ENCODE measurements around the gene MAP3K9.

Gene MAP3K9

DNA sequence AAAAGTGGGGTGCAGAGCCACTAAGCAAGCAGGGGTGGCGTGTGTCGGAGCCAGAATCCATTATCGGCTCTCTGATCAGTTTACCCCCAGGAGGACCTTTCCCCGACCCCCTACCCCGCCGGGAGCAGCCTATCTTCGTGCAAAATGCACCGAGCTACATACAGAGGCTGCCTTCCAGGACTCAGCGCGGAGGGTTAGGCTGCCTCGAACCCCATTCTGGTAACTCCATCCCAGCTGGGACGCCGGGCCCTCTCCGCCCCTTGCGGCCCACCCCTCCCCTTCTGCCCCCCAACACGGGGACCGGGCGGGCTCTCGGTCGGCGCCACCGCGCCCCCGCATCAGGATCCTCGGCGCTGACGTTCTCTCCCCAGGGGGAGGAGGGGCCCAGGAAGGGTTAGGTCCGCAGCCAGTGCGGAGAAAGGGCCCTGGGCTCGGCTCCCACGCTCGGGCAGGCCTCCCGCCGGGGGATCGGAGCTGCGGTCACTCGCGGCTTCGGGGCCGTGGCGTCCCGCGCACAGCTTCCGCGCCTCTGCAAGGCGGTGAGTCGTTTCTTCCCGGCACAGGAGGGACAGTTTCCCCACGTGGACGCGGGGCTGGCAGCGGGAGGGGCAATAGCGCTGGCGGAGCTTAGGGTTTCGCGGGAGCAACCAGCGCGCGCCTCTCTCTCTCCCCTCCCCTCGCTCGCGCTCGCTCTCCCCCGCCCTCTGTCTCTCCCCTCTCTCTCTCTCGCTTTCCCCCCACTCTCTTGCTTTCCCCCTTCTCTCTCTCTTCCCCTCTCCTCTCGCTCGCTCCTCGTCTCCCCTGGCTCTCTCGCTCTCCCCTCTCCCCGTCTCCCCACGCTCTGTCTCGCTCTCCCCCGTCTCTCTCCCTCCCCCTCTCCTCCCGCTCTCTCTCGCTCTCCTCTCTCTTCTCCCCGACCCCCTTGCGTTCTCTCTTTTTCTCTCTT lies 12.5 kb upstream of the MAP3K9 start:
- DNase-seq (ENCODE audit: low spot score): peak; percentile 68

DNA sequence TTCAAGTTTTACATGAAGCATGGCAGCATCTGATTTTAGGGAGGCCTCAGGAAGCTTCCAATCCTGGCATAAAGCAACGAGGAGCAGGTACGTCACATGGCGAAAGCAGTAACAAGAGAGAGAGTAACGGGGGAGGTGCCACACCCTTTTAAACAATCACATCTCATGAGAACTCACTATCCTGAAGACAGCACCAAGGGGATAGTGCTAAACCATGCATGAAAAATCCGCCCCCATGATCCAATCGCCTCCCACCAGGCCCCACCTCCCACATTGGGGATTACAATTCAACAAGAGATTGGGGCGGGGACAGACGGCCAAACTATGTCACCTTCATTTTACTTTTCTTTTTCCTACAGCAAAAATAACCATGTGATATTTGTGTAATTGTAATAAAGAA lies 7.2 kb upstream of the MAP3K9 start:
- no peak for DNase-seq (ENCODE audit: low spot score)

DNA sequence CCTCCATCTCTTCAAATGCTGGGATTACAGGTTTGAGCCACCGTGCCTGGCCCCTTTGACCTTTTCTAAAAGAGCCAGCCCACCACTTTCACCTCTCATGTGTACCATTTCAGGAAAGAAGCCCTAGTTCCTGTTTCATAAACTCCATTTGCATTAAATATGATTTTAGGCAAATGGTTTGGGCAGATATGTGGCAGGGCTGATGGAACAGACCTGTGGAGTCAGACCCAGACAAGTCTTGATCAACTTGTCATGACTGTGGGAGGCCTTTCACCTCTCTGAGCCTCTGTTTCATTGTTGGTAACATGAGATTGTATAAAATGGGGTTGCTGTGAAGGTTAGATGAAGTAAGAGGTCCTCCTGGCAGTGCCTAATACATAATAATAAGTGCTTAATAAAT lies 5.2 kb upstream of the MAP3K9 start:
- DNase-seq (ENCODE audit: low spot score): no peak

DNA sequence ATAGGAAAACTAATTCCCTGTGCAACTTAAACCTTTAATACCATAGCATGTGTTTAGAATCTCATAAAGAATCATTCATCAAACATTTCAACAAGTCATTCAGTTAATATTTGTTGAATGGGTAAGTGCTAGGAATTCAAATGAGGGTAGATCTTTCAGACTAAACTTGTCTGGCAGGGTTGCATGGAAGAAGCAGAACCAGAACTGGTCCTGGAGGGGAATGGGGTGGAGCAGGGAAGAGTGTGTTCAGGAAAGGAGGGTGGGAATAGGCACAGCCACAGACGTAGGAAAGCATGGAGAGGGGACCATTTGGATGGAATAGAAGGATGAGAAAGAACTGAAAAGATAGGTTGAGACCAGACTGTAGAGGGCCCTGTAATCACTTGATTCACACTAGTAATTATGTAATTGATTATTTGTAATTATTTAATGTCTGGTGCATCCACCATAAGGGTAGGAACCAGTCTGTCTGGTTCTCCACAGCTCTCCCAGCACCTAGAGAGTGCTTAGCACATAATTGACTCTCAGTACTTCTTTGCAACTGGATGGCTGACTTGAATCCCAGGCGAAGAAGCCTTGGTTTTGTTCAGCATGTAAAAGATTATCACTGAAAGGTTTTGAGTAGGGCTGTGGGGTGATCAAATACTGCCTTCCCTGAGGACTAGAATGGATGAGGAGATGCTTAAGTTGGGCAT lies 3.0 kb upstream of the MAP3K9 start:
- DNase-seq (ENCODE audit: low spot score): no peak

DNA sequence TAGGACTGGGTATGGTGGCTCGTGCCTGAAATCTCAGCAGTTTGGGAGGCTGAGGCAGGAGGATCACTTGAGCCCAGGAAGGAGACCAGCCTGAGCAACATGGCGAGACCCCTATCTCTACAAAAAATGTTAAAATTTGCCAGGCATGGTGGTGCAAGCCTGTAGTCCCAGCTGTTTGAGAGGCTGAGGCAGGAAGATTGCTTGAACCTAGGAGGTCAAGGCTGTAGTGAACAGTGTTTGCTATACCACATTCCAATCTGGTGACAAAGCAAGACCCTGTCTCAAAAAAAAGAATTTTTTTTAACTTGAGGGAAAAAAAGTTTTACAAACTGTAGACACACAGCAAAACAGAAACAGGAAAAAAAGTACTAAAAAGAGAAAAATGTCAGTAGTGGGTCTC lies 2.3 kb upstream of the MAP3K9 start:
- no peak for DNase-seq (ENCODE audit: low spot score)

DNA sequence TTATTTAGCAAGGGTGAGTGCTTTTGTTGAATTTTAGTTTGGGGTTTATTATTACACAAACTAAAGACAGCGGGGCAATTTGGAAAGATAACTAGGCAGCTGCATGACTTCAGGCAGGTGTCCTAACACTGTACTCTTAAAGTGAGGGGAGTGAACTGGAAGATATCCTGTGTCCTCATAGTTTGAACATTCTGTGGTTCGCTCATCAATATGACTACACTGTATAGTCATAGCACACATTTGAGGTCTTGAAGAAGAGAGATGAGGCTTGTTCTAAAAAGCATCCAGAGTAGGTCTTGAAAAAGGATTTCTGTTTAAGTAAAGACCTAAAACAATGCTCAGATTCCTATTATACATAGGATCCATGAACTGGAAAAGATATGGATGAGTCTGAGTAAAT lies 1.7 kb upstream of the MAP3K9 start:
- DNase-seq (ENCODE audit: low spot score): no peak

DNA sequence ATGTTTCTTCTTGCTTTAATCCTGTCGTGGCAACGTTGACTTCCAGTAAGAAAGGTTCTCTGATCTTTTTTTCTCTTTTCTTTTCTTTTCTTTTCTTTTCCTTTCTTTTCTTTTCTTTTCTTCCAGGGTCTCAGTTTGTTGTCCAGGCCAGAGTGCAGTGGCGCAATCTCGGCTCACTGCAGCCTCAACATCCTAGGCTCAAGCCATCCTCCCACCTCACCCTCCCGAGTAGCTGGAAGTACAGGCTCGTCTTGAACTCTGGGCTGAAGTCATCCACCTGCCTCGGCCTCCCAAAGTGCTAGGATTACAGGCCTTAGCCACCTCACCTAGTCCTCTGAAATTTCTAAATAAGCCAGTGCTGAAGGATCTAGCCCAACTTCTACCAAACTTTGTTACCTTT lies 1.3 kb upstream of the MAP3K9 start:
- no peak for DNase-seq (ENCODE audit: low spot score)

DNA sequence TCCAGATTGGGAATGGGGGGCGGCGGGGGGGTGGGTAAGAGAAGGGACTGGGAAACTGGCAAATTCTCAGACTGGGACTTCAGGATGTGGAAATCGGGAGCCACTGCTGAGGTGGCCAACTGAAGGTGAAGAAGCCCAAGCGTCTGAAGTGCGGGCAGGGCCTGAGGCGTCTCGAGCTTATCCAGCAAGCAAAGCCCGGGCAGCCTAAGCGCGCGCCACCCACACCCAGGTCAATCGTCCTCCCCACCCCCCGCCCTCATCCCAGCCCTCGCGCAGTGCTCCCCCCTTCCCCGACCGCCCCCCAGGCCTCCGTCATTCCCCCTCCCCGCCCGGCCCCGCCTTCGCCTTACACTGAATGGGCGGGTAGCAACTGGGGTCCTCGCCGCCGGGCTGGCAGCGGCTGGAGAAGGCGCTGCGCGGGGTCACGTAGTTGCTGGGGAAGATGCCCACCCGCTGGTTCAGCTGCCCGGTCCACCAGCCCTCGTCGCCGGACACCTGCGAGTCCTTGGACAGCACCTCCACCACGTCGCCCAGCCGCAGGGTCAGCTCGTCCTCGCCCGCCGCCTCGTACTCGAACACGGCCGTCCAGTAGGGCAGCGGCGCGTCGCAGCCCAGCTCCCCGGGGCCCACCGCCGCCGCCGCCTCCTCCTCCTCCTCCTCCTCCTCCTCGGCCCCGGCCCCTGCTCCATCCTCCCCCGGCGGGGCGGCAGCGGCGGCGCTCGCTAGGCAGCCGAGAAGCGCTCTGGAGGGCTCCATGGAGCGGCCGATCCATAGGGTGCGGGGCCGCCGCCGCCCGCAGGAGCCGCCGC lies 693 bp downstream of the MAP3K9 start:
- no peak for DNase-seq (ENCODE audit: low spot score)

DNA sequence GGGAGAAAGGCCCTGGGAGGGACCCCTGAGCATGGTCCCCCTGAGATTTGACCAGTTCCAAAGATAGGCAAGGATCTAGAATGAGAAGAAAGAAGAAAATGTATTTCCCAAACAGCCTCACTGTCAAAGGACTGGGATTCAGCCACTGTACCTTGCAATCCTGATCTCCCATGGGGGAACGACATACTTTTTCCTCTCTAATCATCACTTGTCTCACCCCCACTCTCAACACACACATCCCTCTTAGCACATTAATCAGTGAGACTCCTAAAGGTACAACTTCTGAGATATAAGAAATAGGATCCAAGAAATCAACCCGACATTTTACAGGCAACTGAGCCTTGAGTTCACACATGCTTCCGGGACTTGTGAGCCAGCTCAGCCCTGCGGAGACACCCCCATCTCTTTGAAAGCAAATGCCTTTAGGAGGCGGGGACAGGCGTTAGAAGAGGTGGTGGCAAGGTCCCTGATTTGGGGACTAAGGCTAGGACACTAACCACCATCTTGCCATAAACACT lies 1.4 kb downstream of the MAP3K9 start:
- no peak for DNase-seq (ENCODE audit: low spot score)

DNA sequence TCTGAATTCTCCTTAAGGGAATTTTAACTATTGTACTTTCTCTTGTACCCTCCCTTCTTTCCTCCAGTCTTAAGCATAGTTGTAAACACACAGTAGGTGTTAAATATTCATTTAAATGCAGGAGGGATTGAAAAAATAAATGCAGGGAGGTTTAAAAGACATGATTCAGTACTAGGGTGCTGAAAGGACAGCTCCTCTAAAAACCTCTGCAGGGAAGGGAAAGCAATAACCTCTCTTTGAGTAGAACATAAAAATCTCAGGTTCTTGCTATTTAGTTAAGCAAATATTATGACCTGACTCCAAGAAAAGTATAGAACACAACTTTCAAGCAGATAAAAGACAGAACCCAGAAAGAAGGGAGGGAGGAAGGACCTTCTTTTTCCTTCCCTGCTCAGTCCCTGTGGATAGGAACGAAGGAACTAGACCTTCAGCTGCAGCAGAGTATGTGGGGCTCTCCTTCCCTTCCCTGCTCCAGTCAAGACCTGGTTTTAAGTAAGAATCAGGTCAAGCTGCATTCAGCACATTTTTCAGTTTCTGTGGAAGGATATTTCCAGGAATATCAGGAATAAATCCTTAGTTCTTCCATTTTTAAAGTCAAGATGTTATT lies 4.7 kb downstream of the MAP3K9 start:
- no peak for DNase-seq (ENCODE audit: low spot score)

DNA sequence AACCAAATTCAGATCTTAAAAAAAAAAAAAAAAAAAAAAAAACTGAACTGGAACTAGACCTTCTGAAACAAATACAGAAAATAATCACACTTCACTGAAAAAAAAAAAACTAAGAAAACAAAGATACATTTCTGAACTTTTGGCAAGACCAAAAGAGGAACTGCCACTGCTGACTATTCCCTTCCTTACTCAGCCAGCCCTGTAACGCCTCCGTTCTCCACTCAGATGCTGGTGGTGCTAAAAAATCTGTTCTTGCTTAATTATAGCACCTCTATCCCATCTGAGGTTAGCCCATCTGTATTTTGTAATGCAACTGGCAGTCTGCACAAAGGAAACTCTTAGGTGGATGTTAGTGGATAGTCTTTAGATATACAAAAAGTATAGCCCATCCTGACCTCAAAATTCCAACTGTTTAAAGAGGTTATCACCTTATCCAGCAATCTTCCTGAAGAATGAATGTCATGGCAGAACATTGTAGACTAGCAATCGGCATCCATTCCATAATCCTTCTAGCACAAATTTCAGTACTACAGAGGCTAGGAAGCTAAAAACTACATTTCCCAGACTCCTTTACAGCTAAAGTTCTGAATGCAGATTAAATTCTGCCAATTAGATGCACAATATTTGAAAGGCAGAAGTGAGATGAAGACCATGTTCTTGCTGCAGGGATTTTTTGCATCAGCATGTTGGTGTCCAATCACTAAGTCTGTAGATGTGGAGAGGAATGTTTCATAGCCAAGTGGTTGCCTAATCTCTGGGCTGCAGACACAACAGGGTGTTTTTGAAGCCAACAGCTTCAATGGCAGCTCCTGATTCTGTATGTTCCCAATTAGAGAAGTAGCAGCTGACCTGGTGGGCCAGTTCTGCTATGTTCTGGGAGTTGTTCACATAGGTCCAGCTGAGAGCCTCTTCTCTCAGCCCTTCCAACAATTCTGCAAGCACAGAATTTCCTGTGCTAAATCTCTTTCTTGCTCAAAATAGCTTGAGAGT lies 5.7 kb downstream of the MAP3K9 start:
- no peak for DNase-seq (ENCODE audit: low spot score)

DNA sequence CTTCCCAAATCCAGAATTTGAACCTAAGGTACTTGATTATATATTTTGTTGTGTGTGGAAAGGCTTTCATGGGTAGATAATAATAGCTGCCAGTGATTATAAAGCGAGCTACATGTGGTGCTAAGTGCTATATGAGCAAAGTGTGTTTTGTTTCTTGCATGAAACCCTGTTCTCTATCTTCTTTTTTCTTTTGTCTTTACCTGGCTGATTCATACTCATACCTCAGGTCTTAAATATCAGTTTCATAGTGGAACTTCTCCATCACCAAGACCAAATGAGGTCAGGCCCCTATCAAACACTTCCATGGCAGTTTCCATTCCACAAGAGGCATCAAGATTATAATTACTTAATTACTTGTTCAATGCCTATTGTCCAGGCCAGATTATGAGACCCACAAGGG lies 6.9 kb downstream of the MAP3K9 start:
- DNase-seq (ENCODE audit: low spot score): no peak

DNA sequence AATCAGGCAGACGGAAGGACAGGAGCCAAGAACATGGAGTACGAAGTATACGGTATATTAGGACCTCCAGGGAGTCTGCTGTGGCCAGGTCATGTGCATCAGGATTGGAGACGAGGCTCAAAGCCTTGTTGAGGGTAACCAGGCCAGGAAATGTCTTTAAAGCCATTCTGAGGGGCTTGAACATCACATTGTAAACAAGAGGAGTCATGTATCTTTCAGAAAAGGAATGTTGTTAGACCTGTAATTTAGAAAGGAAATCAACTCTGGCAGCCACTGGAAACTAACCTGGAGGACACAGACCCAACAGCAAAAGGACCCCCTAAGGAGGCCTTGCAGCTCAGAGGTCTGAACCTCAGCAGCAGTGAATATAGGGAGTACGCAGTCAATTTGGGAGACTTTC lies 7.5 kb downstream of the MAP3K9 start:
- DNase-seq (ENCODE audit: low spot score): no peak

DNA sequence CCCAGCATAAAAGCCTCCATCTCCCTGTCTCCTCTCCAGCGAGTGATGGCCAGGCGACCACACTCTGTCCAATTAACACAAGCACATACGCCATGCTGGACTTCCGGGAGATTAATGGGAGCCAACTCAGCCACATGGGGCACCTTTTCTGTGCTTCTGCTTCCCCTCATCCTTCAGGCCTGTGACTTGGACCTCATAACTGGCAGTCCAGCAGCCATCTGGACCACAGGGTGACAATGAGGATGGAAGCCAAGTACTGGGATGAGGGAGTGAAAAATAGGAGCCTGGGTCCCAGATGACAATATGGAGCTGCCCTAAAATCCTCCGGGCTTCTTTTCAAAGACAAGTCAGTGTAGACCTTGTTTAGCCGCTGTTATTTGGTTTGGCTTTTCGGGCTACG lies 12.8 kb downstream of the MAP3K9 start:
- DNase-seq (ENCODE audit: low spot score): no peak

DNA sequence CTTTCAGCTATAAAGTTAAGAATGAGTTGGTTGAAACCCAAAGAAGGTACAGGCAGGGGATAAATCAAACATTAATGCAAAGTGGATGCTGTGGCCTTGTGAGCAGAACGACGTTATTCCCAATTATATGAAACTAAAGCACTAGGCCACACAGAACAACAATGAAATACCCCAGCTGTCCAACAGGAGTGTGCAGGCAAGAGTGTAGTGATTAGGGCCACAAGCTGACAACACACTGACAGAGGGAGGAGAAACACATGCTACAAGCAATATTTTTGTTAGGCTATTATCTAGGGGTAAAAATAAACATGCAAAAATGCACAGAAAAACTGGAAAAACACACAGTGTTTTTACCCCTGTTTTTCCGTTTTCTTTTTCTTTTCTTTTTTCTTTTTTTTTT lies 15.0 kb downstream of the MAP3K9 start:
- no peak for DNase-seq (ENCODE audit: low spot score)

DNA sequence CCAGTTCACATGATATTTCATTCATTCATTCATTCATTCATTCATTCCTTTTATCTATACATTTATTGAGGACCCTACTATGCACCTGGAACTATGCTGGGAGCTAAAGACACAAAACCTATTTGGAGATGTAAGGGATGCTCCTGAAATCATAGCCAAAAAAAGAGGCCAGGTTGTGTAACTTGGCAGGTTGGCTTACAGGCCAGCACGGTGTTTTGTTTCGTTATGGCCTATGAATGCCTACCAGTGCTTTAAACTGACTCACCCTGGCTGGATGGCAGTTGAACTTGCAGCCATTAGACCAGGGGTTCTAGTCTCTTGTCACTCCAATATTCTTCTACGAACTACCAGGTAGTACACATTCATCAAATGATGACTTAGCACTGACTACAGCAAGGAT lies 15.7 kb downstream of the MAP3K9 start:
- DNase-seq (ENCODE audit: low spot score): no peak

DNA sequence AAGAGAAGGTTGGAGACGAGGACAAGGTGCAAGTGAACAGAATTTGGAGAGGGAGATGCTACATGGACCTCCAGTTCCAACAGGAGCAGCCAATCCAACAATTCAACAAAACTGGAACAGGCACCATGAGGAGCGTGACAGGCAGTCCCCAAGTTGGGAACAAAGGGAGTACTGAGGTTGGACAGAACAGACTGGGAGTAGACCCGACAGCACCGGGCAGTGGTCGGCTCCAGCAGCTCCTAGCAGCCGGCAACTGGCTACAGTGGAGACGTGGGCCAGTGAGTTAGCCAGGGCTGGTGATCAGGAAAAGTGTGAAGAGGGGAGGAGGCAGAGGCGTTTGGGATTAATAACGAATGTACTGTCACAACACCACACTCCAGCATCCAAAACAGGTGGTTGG lies 16.4 kb downstream of the MAP3K9 start:
- DNase-seq (ENCODE audit: low spot score): no peak

DNA sequence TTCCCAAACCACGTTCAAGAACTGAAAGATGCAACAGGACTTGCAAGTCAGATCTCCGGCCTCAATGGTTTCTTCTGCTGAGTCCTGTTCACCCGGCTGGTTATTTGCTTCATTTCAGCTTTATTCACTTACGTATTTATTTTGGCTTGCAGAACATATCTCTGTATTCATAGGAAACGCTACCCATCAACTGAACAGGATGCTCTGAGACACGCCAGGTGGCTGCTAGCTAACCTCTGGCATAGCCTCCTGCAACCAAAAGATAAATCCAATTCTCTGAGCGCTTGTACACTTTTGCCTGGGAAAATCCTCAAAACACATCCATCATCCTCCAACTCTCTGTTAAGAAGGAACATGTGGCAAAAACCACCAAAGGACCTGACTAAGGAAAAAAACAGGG lies 17.3 kb downstream of the MAP3K9 start:
- DNase-seq (ENCODE audit: low spot score): no peak

DNA sequence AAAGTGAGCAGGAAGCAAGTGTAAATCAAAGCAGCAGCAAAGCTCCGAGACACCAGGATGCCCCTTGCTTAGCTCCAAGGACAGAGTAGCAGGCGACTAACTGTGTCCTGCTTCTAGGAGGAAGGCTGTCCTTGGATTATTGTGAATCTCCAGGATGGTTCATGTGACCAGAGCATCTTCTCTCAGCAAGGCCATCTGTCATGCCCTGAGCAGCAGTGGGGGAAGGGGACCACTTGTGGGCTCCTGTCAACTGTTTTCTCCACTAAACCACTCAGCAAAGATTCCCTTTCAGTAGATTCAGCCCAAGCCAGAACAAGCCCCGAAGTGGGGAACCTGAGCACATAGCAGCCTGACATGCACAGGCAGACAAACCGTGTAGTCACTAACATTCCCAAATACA lies 19.4 kb downstream of the MAP3K9 start:
- no peak for DNase-seq (ENCODE audit: low spot score)

DNA sequence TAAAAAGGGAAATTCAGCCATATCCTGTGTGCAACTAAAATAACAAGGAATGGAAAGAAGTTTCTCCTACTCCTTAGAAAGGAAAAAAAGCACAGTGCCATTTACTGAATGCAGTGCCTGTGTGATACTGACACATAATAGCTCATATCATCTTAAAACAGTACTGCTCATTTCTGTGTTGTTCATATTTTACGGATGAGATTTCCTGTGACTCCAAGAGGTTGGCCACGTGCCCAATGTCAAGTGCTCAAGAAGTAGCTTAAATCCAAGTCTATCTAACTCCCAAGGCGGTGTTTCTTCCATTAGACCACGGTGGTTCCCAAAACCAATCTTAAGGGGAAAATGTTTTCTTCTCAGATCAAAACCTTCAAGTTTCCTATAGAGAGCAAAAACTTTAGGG lies 20.0 kb downstream of the MAP3K9 start:
- no peak for DNase-seq (ENCODE audit: low spot score)

DNA sequence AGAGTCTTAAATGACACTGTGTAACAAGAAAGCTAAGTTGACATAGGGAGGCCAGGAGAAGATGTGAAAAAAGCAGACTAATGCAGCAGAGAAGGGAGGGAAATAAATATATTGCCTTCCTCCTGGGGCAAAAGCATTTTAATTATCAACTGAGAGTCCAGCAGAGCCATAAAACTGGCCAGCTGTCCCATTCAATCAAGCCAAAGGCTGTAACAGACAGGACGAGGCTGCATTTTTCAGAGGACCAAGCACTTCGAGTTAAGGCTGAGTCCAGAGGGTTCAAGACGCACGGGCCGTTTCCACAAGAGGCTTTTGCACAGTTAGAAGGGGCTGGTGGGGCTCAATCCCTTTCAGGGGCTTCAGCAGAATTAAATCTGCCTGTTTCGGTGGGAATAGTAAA lies 20.4 kb downstream of the MAP3K9 start:
- DNase-seq (ENCODE audit: low spot score): no peak
